CD4-positive, alpha-beta T cell treated with Interleukin-6 for 4 hours (primary cell): ENCODE results near the gene CPTP.

Experiments used
- DNase-seq: peaks from one replicate; pipeline ENCODE4 v3.0.0-alpha.2; 2020; ENCODE audit warnings: mixed read lengths

Gene CPTP

DNA sequence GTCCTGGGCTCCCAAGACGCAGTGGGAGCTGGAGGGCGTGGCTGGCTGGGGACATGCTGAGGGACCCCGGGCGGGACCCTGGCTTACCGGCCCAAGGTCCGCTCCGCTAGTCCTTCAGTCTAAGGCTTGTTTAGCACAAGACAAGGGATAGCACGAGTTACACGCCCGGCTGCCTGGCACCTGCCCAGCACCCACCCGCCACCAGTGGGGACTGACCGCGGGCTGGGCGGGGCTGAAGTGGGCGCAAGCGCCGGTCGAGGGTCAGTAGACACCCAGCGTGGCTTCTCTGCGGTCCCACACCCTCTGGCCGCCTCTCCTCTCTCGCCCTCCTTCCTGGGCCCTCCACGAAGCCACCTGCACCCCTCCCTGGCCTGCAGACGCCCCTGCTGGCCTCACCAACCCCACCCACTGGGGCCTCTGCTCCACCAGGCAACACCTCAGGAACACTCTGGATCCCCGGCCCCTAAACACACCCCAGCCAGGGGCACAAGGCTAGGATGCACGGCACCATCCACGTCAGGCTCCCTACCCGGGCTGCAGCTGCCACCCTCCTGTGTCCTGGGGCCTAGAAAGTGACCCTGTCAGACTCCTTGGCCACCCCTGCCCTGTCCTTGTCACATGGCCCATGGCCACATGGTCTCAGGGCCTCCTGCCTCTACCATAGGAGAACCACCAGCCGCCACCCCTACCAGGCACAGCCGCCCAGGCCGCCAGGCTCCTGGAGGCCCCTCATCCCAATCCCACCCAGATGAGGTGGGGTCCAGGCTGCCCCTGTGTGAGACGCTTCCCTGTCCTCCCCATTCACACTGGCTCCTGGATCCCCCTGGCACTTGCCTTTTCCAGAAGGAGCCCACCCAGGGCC lies 12.6 kb downstream of the CPTP start:
- no peak for DNase-seq

DNA sequence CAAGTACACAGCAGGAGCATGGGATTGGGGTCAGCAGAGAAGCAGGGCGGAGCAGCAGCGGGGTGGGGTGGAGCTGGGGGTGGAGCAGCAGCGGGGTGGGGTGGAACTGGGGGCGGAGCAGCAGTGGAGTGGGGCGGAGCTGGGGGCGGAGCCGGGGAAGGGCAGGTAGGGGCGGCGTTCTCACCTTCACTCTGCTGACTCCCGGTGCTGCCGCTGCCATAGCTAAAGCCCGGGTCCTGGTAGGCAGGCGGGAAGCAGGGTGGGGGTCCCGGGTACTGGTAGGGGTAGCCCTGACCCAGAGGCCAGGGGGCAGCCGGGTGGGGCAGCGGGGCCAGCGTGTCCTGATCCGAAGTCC lies 13.2 kb downstream of the CPTP start:
- peak; percentile 19 for DNase-seq

DNA sequence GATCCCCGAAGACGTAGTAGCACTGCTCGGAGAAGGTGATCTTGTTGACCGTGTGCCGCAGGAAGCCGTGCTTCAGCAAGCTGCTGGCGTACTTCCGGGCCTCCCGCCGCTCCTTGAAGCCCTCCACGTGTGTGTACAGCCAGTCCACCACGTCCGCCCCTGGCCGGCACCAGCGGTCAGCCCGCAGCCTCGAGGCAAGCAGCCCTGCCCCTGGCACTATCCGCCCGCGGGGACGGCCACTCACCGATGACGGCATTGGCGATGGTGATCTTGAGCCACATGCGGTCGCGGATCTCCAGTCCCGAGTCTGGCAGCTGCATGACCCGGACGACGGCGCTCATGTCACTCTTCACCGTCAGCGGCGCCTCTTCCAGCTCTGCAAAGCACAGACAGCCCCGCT lies 13.7 kb downstream of the CPTP start:
- DNase-seq = no peak

DNA sequence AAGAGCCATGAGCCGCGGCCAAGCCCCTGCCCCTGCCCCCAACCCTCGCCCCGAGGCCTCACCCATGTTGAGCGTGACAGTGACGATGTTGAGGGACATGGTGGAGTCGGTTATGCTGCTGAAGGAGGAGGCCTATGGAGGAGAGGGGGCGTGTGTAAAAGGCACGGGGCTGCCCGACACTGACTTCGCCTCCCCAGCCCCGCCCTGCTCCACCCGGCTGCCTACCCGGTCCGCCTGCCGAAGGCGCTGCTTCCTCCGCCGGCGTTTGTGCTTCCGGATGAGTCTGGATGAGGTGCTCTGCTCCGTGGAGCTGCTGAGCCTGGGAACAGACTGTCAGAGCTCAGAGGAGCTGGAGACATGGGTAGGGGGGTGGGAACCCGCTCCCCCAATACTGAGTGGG lies 15.6 kb downstream of the CPTP start:
- no peak for DNase-seq

DNA sequence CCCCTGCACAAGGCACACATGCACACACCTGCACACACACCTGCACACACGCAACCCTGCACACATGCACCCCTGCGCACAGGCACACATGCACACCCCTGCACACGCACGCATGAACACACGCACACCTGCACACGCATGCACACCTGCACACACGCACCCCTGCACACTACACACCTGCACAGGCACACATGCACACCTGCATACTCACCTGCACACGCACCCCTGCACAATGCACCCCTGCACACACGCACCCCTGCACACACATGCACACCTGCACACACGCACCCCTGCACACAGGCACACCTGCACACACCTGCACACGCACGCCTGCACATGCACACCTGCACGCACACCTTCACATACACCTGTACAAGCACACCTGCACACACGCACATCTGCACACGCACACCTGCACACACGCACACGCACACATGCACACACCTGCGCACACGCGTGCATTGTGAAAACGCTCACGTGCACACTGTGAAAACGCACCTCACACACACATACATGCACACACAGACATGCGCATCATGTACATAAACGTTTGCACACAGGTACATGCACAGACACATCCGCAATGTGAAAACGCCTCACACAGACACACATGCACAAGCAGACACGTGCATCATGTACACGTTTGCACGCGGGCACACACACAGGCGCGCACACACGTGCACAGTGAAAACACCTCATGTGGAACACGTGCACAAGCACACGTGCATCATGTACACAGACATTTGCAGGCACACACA lies 16.4 kb downstream of the CPTP start:
- DNase-seq = no peak

DNA sequence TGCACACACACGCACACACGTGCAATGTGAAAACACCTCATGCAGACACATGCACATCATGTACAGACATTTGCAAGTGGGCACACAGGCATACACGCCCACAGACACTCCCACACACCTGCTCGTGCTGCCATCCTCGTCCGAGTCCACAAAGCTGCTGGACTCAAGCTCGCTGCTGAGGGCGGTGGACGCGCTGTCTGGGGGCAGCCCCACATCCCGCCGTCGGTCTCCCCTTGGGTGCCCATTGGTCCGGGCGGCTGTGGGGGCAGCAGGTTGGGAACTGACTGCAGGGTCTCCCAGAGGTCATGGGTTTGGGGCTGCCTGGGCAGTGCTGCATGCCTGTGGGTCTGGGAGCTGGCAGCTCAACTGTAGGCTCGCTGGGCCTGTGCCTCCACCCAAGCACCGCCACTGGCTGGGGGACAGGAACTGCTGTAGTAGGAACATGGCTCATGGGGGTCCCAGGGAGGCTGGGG lies 17.0 kb downstream of the CPTP start:
- DNase-seq = no peak

DNA sequence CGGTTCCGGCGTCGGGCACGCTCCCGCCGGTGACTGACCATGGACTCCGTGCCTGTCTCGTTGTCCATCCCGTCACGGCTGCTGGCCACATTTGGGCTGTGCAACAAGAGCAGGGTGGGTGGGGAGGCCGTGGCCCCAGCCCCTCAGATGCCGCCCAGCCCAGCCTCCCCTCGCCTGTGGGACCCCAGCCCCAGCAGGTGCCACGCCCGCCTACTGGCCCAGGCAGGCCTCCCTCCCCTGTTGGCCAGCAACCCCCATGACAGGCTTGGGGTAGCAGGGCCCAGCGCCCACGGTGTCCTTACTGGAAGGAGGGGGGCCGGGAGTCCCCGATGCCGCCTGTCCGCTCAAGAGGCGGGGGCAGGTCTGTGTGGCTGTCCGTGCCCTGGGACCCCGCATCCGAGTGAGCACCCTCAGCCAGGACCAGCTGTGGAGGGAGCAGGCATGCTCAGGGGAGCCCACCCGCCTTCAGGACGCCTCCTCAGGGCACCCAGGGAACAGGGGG lies 17.5 kb downstream of the CPTP start:
- DNase-seq = no peak

DNA sequence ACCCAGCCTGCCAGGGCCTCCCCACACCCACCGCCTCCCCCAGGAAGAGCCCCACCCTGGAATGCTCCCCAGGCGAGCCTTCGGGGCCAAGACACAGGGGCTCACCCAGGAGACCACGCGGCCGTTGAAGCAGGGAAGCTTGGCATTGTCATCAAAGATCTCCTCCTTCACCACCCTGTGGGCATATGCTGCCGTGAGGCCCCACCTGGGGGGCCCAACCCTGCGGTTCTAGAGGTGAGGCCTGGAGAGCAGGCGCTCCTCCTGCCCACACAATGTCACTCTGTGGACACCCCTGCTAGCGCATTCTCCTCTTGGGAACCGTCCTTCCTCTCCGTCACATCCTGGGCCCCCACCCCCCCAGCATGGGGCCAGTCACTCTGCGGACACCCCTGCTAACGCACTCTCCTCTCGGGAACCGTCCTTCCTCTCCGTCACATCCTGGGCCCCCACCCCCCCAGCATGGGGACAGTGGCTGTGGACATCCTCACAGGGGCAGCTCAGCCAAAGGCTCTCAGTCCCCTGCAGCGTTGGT lies 18.0 kb downstream of the CPTP start:
- no peak for DNase-seq

DNA sequence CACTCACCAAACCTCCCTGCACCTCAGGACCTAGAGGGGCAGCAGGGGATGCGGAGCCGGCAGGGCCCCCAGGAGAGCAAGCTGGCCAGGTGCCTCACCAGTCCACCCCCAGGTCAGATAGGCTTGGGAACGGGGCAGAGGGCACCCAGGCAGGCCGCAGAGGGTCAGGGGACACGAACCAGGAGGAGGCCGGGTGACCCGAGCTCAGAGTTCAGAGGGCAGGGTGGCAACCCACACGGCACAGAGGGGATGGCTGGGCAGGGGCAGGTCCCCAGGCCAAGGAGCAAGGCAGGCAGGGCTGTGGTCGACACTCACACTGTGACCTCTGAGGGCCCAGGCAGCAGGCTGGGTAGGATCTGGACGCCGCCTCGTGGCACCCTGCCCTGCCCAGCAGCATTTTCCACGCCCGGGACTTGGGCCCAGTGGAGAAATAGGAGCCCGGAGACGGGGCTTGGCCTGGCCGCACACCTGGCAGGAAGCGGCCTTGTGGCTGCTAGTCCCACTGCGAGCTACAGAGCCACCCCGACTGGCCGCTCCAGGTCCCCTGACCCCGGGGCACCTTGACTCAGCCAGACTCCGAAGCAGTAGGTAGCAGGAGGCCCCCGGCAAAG lies 19.3 kb downstream of the CPTP start:
- no peak for DNase-seq

DNA sequence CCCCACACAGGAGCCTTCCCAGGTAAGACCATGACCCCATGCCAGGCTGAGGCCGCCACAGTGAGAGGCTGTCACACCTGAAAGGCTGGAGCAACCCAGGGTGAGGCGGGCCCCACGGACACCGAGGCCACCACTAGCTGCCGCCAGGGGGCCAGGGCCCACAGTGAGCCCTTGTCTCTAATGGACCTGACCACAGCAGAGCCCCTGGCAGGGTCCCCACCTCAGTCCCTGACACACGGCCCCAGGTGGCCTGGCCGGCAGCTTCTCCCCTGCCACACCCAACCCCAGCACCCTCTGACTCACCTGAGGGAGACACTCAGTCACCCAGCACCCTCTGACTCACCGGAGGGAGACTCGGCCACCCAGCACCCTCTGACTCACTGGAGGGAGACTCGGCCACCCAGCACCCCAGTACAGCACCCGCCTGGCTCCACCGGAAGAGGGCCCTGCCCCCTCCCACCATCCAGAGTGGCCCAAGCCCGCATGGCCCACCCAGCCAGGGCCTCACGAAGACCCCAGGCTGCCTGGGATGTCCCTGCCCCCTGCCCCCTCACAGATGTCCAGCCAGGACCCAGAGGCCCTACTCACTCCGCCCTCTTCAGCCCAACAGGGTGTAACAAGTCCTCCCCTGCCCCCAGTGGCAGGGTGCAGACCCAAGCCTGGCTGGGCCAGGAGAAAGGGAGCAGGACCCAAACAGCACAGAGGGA lies 20.2 kb downstream of the CPTP start:
- peak; percentile 61 for DNase-seq

DNA sequence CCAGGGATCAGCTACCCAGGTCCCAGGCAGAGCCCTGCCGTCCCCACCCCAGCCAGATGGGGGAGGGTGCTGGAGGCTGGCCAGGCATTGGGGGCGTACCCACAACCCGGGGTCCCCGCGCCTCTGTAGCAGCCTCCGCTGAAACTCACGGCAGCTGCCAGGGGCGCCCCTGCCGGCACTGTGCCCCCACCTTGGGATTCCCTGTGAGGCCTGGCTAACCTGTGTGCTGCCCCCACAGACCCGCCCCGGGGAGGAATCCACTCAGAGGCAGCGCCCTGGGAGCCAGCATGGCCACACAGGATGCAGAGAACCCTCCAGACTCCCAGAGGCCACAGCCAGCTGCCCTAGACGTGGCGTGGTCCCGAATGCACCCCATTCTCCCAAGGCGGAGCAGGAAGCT lies 20.8 kb downstream of the CPTP start:
- DNase-seq = no peak

DNA sequence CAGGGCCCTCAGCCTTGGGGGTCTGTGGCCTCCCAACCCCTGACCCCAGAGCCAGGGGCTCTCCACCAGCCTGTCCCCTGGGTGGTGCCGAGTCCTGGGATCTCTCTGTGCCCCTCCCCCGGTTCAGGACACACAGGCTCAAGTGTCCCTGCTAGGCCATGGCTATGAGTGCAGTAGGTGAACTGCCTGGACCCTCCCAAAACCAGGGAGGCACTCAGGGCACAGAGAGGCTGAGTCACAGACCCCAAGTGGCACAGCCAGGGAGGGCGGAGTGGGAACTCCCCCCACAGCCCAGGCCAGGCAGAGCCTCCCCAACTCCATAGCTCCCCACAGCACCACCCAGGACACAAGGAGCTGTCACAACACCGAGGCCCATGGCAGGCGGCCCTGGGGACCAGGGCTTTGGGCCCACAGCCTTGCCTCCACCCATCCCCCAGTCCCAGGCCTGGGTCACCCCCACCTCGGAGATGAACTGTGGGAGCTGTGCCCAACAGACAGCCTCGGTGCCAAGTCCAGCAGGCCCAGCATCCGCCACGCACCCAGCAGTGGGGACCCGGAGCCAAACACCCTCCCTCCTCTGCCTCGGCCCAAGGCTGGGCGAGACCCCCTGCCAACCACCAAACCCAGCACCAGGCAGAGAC lies 21.4 kb downstream of the CPTP start:
- no peak for DNase-seq

DNA sequence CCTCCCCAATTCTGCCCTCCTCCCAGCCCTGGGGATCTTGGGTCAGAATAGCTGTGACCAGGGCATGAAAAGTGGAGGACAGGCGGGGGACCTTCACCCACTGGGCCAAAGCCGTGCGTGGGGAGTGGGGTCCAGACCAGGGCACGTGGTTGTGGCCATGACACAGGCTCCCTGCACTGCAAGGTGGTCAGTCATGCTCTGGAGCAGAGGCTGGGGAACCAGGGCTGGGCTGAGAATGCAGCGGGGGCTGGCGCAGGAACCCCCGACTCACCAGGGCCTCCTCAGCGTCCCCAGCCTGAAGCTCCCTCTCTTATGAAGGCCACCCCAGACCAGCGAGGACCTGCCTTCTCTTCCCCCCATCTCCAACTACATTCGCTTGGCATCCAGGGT lies 21.9 kb downstream of the CPTP start:
- DNase-seq = no peak

DNA sequence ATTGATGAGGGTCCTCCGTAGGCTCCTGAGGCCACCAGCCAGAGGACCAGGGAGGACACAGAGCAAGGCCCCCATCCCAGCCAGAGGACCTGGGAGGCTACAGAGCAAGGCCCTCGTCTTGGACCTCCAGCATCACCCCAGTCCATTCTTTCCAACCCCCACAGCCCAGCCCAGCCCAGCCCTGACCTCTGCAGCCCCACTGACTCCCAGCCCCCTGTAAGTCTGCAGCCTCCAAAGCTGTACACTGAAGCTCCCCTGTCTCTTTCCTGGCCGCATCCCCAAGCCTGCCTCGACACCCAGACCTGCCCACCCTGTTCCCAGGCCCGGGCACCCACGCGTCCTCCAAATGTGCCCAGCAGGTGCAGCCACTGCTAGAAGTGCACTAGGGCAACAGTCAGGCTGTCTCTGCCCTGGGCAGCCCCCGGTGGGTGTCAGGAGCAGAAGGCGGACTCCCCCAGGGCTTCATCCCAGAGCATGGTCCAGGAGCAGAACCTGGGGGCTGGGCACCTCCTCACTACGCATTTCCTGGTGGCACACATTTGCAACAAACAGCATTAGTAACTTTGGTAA lies 22.5 kb downstream of the CPTP start:
- DNase-seq = no peak

DNA sequence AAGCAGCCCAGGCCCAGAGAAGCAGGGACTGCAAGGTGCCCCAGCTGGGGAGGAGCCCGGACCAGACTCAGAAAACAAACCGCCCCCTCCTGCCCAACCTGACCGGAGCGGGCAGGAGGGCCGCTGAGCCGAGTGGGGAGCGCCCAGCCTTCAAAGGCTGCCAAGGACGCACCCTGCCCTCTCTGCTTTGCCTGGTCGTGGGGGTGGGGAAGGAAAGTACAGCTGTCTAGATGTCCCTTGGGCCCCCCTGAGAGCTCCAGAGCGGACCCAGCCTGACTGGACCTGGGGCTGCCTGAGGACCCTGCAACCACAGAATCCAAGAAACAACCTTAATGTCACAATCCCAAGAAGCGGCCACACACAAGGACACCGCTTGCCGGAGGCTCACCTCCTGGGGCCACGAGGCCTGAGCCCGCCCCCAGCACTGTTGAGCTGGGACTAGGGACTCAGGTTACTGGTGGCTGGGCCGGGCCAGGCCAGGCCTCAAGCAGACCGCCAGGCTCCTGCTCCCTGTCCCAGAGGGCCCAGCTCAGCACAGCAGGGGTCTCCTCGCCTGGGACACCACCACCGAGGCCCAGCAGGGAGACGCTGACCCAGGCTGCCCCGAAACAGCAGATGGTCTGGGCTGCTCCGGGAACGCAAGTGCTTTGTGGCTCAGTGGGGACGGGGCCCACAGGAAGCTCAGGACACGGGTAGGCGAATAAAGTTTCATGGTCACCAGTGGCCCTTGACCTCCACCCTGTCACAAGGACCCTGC lies 23.2 kb downstream of the CPTP start:
- no peak for DNase-seq

DNA sequence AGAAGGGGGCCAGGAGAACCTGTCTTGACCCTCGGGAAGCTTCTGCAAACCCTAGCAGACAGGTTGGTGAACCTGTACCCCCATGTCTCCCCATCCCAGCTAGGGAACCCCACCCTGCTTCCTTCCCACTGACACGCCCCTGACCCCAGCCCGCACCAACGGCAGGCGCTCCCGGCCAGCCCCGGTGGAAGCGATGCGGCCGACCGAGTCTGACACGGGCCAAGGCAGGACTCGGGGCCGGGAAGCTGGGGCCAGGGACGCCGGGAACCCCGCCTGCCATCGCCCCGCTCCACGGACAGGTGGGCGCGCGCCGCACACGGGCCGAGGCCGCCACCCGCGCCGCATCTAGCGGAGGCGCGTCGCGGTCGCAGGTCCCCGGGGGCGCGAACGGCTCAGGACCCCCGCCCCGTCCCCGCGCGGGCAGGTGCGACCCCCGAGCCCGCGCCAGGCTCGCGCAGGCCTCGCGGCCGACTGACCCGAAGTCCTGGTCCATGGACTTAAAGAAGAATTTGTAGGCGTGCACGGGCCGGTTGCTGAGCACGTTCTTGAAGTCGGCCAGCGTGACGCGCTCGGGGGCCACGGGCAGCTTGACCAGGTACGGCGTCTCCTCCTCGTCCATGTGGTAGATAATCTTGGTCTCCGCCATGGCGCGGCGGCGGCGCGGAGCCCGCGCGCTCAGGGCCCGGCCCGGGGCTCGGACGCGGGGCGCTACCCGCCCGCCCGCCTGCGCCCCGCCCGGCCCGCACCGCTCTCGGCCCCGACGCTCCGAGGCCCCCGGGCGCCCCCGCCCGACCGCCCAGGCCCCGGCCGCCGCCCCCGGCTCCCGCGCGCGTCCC lies 24.0 kb downstream of the CPTP start:
- DNase-seq = no peak

DNA sequence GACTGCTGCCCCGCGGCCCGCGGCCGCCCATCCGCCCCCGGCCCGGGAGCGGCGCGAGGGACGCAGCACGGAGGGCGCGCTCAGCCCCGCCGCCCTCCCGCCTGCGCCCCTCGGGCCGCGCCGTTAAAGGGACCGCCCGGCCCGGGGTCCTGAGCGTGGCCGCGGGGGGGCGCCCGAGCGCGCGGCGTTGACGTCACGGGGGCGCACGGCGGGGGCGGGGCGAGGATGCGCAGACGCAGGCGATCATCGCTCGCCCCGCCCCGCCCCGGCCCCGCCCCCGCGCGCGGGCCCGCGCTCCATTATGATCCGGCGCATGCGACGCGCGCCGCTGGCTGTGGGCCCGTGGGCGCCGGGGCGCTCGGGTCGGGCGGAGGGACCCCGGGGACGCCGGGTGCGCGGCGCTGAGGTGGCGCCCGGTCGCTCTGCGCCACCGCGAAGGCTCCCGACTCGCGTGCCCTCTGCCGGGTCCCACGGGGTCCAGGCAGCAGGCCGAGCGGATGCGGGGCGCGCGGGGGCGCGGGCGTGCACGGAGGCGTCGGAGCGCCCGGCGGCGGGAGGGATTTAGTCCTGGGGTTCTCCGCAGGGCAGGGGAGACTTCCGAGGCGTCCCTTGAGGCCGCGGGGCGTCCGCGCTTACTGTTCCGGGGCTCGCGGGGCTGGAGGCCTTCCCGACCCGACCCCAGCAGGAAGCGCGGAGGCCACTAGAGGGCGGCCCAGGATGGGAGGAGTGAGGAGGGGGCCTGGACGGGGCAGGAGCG lies 24.8 kb downstream of the CPTP start, which contains the start of gene DVL1:
TSS of gene DVL1 (minus strand) at position 163 of the 757 bp plus-strand sequence. CDS start 353 bp downstream, outside the sequence.
- peak; percentile 76 for DNase-seq

DNA sequence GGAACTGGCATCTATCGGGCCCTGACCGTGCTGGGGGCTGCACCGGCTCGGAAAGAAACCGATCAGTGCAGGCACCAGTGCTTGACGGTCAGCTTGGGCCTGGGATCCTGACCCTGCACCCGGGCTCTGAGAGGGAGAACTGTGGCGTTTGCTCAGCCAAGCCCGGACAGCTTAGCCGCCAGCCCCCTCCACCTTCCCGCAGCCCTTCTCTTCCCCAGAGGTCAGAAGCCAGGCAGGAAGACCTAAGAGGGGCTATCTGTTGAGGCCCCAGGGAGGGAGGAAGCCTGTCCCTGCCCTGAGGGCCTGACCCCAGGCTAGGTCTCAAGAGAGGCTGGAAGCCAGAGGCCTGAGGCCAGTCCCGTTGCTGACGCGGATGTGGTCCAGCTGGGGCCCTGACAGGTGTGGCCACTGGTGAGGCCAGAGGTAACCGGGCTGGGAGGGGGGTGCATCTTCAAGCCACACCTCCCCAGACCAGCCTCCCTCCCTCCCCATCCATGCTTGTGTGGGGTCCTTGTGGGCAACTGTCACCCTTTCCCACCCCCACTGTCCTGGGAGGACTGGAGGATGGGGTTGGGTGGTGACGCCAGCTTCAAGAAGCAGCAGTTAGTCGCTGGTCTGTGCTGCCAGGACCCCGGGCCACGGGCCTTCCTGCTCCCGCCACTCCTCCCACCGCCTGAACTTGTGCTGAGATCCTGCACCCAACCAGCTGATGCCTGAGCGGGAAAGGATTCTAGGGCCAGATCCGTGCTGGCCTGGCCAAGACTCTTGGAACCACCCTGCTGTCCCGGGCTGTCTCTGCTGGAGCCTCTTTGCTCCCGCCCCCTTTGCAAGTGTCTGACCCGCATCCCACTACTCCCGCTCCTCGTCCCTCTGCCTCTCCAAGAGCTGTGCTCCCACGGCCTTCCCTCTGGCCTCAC lies 27.2 kb downstream of the CPTP start:
- no peak for DNase-seq
